Measurements from ENCODE around the gene ASCL3. TPM values are rescaled to one million over a fixed set of nuclear protein-coding genes. Genes with fewer than 3 reads are reported as not detected.
"Not testable (repeated sequence)": the region's sequence is repeated elsewhere in the genome, so short reads cannot be mapped to it uniquely, and the experiment has no call there.

ASCL3 gene
- total RNA-seq, 1 donor from 2014 or later, result not detected

- DNase-seq (ENCODE audit: low read depth in 2 of 2), result peak in 1 of 2 donors; percentile 13
These were observed 32.2 kb downstream of the ASCL3 start for GRCh38 chr11:8910649-8911026.

DNA sequence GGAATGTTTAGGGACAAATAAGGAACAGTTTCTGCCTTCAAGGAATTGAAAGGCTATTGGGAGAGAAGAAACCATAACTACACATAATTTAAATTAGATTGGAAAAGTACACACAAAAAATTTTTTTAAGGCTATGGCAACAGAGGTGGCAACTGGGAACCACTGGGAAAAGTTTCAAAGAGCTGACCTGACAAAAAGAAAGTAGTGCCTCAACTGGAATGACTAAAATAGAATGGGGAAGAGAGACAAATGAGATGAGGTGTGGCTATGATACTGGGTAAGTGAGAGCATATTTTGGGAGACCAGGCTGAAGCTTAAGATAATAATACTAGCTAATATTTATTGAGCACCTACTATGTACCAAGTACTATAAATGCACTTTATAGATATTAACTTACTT is 34.7 kb downstream of the ASCL3 start:
- DNase-seq (ENCODE audit: low read depth in 2 of 2), result no peak

DNA sequence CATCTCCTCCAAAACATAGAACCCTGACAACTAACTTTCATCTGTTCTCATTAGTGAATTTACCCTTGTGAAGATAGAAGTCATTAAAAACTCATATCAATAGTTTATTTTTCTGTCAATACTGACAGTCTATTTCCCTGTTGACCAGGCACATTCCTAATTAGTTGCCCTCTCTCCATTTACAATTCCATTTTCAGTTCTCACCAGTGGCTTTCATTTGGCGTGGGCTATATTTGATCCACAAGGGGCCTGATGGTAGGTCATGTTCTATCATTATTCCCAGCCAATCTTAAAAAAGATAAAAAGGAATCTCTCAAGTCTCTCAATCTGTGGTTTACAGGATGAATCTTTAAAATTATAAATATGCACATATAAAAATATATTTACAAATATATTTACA is 35.7 kb downstream of the ASCL3 start:
- DNase-seq (ENCODE audit: low read depth in 2 of 2), result no peak

- no peak for DNase-seq (ENCODE audit: low read depth in 2 of 2)
These were observed 37.2 kb downstream of the ASCL3 start for GRCh38 chr11:8905528-8906165.

DNA sequence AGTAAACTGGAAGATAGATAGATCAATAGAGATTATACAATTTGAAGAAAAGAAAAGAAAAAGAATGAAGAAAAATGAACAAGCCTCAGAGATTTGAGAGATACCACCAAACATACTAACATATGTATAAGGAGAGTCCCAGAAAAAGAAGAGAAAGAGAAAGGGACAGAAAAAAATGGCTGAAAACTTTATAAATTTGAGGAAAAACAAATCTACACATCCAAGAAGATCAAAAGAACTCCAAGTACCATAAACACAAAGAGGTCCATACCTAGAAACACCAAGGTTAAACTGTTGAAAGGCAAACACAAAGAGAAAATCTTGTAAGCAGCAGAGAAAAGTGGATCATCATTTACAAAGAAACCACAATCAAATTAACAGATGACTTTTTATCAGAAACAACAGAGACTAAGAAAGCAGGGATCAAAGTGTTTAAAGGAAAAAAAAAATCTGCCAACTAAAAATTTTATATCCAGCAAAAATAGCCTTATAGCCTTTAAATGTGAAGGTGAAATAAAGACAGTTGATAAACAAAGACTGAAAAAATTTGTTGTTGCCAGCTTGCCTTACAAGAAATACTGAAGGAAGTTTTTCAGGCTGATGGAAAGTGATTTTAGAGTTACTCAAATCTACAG is 43.6 kb downstream of the ASCL3 start:
- no peak for DNase-seq (ENCODE audit: low read depth in 2 of 2)

DNA sequence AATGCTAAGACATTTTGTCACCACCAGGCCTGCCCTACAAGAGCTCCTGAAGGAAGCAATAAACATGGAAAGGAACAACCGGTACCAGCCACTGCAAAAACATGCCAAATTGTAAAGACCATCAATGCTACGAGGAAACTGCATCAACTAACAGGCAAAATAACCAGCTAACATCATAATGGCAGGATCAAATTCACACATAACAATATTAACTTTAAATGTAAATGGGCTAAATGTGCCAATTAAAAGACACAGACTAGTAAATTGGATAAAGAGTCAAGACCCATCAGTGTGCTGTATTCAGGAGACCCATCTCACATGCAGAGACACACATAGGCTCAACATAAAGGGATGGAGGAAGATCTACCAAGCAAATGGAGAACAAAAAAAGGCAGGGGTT is 51.6 kb downstream of the ASCL3 start:
- not testable (repeated sequence) for DNase-seq (ENCODE audit: low read depth in 2 of 2)

Other genes with a start within 250 kb of the ASCL3 start
- 19.0 and 31.3 TPM in 2 replicates for gene AKIP1, start 31.8 kb downstream of the ASCL3 start, total RNA-seq
- gene C11orf16, start 10.1 kb downstream of the ASCL3 start, total RNA-seq, result not detected in 2 replicates
- 26.3 and 30.6 TPM in 2 replicates for gene TMEM9B, start 21.4 kb upstream of the ASCL3 start, total RNA-seq
- 0.63 and 1.2 TPM in 2 replicates for gene NRIP3, start 61.0 kb upstream of the ASCL3 start, total RNA-seq
- gene SCUBE2, start 148.6 kb upstream of the ASCL3 start, total RNA-seq, result 0.77 and 1.5 TPM in 2 replicates